LNCAP (cell line): ENCODE data around the gene PMFBP1.

Experiments
- CTCF ChIP-seq: fragments of 450-650 bp; IDR thresholded peaks from 2 replicates; pipeline ENCODE4 v1.5.1; 2017; ENCODE audit warnings: mild to moderate bottlenecking

The PMFBP1 gene

GRCh38 chr16:72172105-72173034 lies at the start of gene PMFBP1:
PMFBP1 (minus strand) TSS chr16:72172155; CDS start chr16:72171208, 947 bp downstream.
- no peak for TF ChIP-seq CTCF

GRCh38 chr16:72221630-72222024 lies 49.7 kb upstream of the PMFBP1 start:
- TF ChIP-seq CTCF: no peak

GRCh38 chr16:72220875-72221629 lies 49.1 kb upstream of the PMFBP1 start:
- no peak for TF ChIP-seq CTCF

GRCh38 chr16:72219282-72219681 lies 47.3 kb upstream of the PMFBP1 start:
- TF ChIP-seq CTCF: no peak

- no peak for TF ChIP-seq CTCF
These were observed 44.8 kb upstream of the PMFBP1 start for GRCh38 chr16:72216767-72217166.

- TF ChIP-seq CTCF: no peak
These were observed 42.9 kb upstream of the PMFBP1 start for GRCh38 chr16:72214821-72215220.

GRCh38 chr16:72211110-72211509 lies 39.2 kb upstream of the PMFBP1 start:
- TF ChIP-seq CTCF: no peak
